ENCODE results near the gene SF3B4. TPM values are rescaled to one million over a fixed set of nuclear protein-coding genes. Genes with fewer than 3 reads are reported as not detected.

The SF3B4 gene
- total RNA-seq, 1 donor = 13.4 TPM

DNA sequence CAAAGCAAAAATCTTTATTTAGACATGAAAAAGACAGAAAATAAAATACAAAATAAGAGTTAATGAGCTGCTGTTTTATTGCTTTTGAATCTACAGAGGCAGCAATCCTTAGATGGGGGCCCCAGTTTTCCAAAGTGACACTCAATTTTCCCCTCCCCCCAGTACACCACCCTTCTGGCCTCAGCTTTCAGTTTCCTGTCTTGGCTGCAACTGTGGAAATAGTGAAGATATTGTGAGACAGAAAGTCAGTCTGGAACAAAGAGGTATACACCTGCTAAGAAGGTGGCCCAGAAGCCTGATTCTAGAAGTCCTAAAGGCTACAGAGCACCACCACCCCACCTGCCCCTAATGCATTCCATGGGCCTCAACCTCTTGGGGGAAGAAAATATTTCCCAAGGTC is 10.2 kb upstream of the SF3B4 start:
- DNase-seq (ENCODE audit: insufficient read length, low spot score, missing footprints) = no peak
- peaks cover 9% of the 10 kb centered on the region for H3K79me2 ChIP-seq (ENCODE audit: insufficient read depth, low read length)
- peaks cover 37% of the 10 kb centered on the region for H3K4me1 ChIP-seq (ENCODE audit: insufficient read depth, low read length)
- TF ChIP-seq, protein P1, sequence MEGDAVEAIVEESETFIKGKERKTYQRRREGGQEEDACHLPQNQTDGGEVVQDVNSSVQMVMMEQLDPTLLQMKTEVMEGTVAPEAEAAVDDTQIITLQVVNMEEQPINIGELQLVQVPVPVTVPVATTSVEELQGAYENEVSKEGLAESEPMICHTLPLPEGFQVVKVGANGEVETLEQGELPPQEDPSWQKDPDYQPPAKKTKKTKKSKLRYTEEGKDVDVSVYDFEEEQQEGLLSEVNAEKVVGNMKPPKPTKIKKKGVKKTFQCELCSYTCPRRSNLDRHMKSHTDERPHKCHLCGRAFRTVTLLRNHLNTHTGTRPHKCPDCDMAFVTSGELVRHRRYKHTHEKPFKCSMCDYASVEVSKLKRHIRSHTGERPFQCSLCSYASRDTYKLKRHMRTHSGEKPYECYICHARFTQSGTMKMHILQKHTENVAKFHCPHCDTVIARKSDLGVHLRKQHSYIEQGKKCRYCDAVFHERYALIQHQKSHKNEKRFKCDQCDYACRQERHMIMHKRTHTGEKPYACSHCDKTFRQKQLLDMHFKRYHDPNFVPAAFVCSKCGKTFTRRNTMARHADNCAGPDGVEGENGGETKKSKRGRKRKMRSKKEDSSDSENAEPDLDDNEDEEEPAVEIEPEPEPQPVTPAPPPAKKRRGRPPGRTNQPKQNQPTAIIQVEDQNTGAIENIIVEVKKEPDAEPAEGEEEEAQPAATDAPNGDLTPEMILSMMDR (IDR thresholded peaks at IDR 0.05; ENCODE audit: extremely low read depth, low read depth, low read length) = no peak
- H3K4me2 ChIP-seq (ENCODE audit: insufficient read depth, low read length) = peak overlapping the region; percentile 98
- peak overlapping the region; percentile 17 for H3K27ac ChIP-seq (ENCODE audit: low read depth, low read length)
- H4K20me1 ChIP-seq (ENCODE audit: insufficient read depth, low read length) = no peaks in the 10 kb centered on the region
- H2AFZ ChIP-seq (ENCODE audit: low read length) = no peak overlapping the region
- peaks cover 8% of the 10 kb centered on the region for H3K36me3 ChIP-seq (ENCODE audit: insufficient read depth, low read length)
- H3K4me3 ChIP-seq (ENCODE audit: insufficient read depth, low read length) = no peak overlapping the region
- no peaks in the 10 kb centered on the region for H3K9me3 ChIP-seq (ENCODE audit: low read depth, low read length)
- no peaks in the 10 kb centered on the region for H3K27me3 ChIP-seq (ENCODE audit: insufficient read depth, low read length)

- TF ChIP-seq, protein P1 (IDR thresholded peaks at IDR 0.05; ENCODE audit: extremely low read depth, low read depth, low read length) = peak; percentile 22
Observed at GRCh38 chr1:149936992-149937705, 9.5 kb upstream of the SF3B4 start.

GRCh38 chr1:149936170-149936991 is 8.8 kb upstream of the SF3B4 start, which contains the start of gene MTMR11:
TSS of gene MTMR11 (minus strand) at chr1:149936879. CDS start at chr1:149936647, 232 bp downstream.
- H3K79me2 ChIP-seq (ENCODE audit: insufficient read depth, low read length) = peaks cover 9% of the 10 kb centered on the region
- DNase-seq (ENCODE audit: insufficient read length, low spot score, missing footprints) = peak; percentile 90

More at GRCh38 chr1:149936992-149937705, 9.5 kb upstream of the SF3B4 start:
- peak overlapping the region; percentile 77 for H2AFZ ChIP-seq (ENCODE audit: low read length)
- peak overlapping the region; percentile 17 for H3K27ac ChIP-seq (ENCODE audit: low read depth, low read length)
- H3K4me2 ChIP-seq (ENCODE audit: insufficient read depth, low read length) = peak overlapping the region; percentile 98
- H3K4me3 ChIP-seq (ENCODE audit: insufficient read depth, low read length) = peak overlapping the region; percentile 89
- no peaks in the 10 kb centered on the region for H3K27me3 ChIP-seq (ENCODE audit: insufficient read depth, low read length)
- peaks cover 9% of the 10 kb centered on the region for H3K36me3 ChIP-seq (ENCODE audit: insufficient read depth, low read length)
- DNase-seq (ENCODE audit: insufficient read length, low spot score, missing footprints) = no peak
- peaks cover 37% of the 10 kb centered on the region for H3K4me1 ChIP-seq (ENCODE audit: insufficient read depth, low read length)
- H4K20me1 ChIP-seq (ENCODE audit: insufficient read depth, low read length) = no peaks in the 10 kb centered on the region
- no peaks in the 10 kb centered on the region for H3K9me3 ChIP-seq (ENCODE audit: low read depth, low read length)
- peaks cover 9% of the 10 kb centered on the region for H3K79me2 ChIP-seq (ENCODE audit: insufficient read depth, low read length)

More at GRCh38 chr1:149936170-149936991, 8.8 kb upstream of the SF3B4 start, which contains the start of gene MTMR11:
- peak within 1 kb of the TSS; percentile 77 for H2AFZ ChIP-seq (ENCODE audit: low read length)
- TF ChIP-seq, protein P1 (IDR thresholded peaks at IDR 0.05; ENCODE audit: extremely low read depth, low read depth, low read length) = no peak
- peak within 1 kb of the TSS; percentile 89 for H3K4me3 ChIP-seq (ENCODE audit: insufficient read depth, low read length)
- H3K9me3 ChIP-seq (ENCODE audit: low read depth, low read length) = no peaks in the 10 kb centered on the region
- no peaks in the 10 kb centered on the region for H4K20me1 ChIP-seq (ENCODE audit: insufficient read depth, low read length)
- peak within 1 kb of the TSS; percentile 98 for H3K4me2 ChIP-seq (ENCODE audit: insufficient read depth, low read length)
- peaks cover 14% of the 10 kb centered on the region for H3K36me3 ChIP-seq (ENCODE audit: insufficient read depth, low read length)
- H3K27me3 ChIP-seq (ENCODE audit: insufficient read depth, low read length) = no peaks in the 10 kb centered on the region
- peaks cover 37% of the 10 kb centered on the region for H3K4me1 ChIP-seq (ENCODE audit: insufficient read depth, low read length)
- peak within 1 kb of the TSS; percentile 17 for H3K27ac ChIP-seq (ENCODE audit: low read depth, low read length)
